ENCODE results near the gene SETD3. TPM values are rescaled to one million over a fixed set of nuclear protein-coding genes. Genes with fewer than 3 reads are reported as not detected.
"Not testable (repeated sequence)": the region's sequence is repeated elsewhere in the genome, so short reads cannot be mapped to it uniquely, and the experiment has no call there.

The SETD3 gene
- total RNA-seq, 2 donors from 2014 or later, result 32.8 to 53.2 TPM

DNA sequence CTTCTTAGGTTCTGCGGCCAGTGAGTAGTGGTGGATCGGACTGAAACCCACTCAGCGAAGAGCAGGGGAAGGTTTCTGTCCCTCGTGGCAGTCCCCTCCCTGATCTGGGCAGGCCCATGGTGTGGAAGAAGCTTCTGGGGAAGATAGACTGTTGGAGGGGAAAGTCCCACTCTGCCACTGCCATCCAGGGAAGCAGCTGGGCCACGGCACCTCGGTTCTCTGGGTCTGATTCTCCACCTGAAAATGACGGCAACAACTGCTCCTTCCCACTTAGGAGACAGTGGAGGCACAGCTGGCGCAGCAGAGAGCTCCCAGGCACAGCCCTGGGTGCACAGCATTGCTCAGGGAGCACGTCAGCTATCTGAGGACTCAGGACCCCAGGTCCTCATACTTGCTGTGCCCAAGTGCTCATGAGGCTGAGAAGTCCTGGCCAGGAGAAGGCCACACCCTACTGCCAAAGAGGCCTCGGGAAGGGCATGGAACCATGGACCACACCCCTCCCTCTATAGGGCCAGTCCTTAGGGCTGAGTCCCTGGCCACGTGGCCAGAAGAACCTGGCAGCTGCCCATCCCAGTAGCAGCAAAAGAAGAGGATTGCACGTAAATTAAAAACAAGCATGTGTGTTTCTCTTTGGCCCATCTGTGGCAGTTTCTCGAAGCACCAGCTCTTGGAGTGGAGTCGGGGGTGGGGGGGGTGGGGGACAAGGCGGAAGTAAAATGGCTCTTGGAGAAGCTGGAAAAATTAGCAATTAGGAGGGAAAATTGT is 123.3 kb downstream of the SETD3 start:
- Mint-ChIP-seq H3K9me3 (no peaks in the 10 kb centered on the region), H3K4me1 (no peaks in the 10 kb centered on the region), H3K27me3 (no peaks in the 10 kb centered on the region), H3K27ac (no peak overlapping the region), H3K4me3 (no peak overlapping the region), H3K36me3 (ENCODE audit: low read depth) (no peaks in the 10 kb centered on the region)
- no peak for ATAC-seq (replicated peaks)

- Mint-ChIP-seq H3K4me1 (no peaks in the 10 kb centered on the region), H3K4me3 (no peak overlapping the region), H3K9me3 (no peaks in the 10 kb centered on the region), H3K27me3 (no peaks in the 10 kb centered on the region), H3K27ac (no peak overlapping the region), H3K36me3 (ENCODE audit: low read depth) (no peaks in the 10 kb centered on the region)
- no peak for ATAC-seq (replicated peaks)
Measured at GRCh38 chr14:99356031-99356608, 124.5 kb downstream of the SETD3 start.

DNA sequence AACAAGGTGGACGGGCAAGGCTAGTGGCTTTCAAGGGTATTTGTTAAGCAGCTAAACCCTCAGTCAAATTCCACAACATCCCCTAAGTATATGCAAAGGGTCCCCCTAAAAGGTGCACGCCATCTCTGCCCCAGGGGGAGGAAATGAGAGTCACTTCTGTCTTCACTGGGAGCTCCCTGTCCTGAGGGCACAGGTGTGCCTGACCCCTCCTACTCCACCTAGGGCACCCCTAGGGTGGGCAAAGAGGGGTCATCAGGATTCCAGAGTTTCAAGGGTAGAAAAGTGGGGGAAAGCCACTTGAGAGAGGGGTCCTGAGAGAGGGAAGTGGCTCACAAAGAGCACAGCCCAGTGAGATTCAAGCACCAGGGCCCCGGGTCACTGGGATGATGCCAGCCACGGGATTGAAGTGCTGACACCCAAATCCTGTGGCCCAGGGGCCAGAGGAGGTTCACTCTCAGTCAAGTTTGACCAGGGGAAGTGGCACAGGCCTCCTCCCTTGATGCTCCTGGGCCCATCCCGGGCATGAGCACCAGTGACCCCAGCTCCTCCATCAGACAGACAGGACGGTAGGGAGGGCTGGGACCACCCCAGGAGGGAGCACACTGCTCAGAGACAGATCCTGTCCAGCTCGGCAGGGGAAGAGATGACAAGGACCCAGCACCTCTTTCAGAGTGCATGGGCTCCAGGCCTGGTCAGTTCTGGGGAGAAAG is 126.3 kb downstream of the SETD3 start:
- Mint-ChIP-seq H3K27me3 (no peaks in the 10 kb centered on the region), H3K36me3 (ENCODE audit: low read depth) (no peaks in the 10 kb centered on the region), H3K9me3 (no peaks in the 10 kb centered on the region), H3K4me3 (no peak overlapping the region), H3K27ac (no peak overlapping the region), H3K4me1 (no peaks in the 10 kb centered on the region)
- ATAC-seq (replicated peaks), result no peak

GRCh38 chr14:99352688-99353280 is 127.9 kb downstream of the SETD3 start:
- Mint-ChIP-seq H3K4me1 (peaks cover 2% of the 10 kb centered on the region), H3K4me3 (no peak overlapping the region), H3K27me3 (no peaks in the 10 kb centered on the region), H3K27ac (no peak overlapping the region), H3K36me3 (ENCODE audit: low read depth) (no peaks in the 10 kb centered on the region), H3K9me3 (no peaks in the 10 kb centered on the region)
- no peak for ATAC-seq (replicated peaks)

DNA sequence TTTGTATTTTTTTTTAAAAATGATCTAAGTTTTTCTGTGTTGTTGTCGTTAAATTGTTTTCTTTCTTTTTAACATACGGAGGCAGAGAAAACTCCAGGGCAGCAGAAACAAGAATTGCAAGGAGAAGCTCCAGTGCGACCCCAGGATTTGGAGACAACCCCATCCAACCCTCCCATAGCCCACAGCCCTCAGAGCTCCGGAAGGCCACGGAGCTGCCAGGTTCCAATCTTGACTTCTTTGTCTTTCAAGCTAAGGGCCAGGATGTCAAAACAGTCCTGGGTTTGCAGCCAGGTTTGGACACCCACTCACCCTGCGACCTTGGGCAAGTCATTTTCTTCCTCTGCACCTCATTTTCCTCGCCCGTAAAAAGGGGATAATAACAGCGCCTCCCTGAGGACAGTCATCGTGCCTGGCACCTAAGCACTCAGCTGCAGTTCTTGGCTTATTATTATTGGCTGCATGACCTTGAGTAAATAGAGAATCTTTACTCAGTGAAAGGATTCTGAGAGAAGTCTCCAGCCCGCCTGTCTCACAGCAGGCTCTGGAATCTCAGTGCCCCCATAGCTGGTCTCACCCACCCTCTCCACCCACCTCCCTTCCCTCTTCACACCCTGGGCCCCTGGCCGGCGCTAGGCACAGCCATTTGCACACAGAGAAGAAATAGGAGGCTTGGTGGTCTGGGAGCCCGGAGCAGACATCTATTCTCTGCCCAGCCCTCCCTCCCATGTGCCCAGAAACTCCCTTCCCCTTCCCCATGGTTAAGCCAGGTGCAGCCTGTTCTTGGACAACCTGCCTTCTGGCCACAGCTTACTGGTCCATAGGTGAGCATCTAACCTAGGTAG is 129.3 kb downstream of the SETD3 start:
- no peak overlapping the region for H3K4me3 Mint-ChIP-seq
- no peak overlapping the region for H3K27ac Mint-ChIP-seq
- ATAC-seq (replicated peaks), result no peak
- H3K36me3 Mint-ChIP-seq (ENCODE audit: low read depth), result no peaks in the 10 kb centered on the region
- H3K4me1 Mint-ChIP-seq, result peaks cover 6% of the 10 kb centered on the region
- no peaks in the 10 kb centered on the region for H3K9me3 Mint-ChIP-seq
- peaks cover 2% of the 10 kb centered on the region for H3K27me3 Mint-ChIP-seq

DNA sequence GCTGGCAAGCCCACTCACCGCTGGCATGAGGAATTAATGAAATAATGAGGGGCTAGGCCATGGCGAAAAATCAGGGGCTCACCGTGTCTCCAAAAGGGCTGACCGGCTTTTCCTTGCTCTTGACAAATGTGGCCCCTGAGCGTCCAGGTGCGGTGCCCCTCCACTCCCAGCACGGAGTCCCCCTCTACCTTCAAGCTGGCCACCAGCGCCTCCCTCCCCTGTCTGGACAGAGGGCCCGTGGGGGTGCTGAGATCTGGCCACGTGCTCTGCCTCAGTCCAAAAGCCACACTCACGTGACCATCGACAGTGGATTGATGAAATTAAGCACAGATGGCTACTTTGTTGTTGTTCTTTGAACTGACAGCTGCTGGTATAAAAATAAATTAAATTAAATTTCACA is 129.9 kb downstream of the SETD3 start:
- no peak overlapping the region for H3K4me3 Mint-ChIP-seq
- H3K27ac Mint-ChIP-seq, result no peak overlapping the region
- no peaks in the 10 kb centered on the region for H3K36me3 Mint-ChIP-seq (ENCODE audit: low read depth)
- H3K4me1 Mint-ChIP-seq, result peaks cover 6% of the 10 kb centered on the region
- H3K9me3 Mint-ChIP-seq, result no peaks in the 10 kb centered on the region
- no peak for ATAC-seq (replicated peaks)
- H3K27me3 Mint-ChIP-seq, result peaks cover 8% of the 10 kb centered on the region

DNA sequence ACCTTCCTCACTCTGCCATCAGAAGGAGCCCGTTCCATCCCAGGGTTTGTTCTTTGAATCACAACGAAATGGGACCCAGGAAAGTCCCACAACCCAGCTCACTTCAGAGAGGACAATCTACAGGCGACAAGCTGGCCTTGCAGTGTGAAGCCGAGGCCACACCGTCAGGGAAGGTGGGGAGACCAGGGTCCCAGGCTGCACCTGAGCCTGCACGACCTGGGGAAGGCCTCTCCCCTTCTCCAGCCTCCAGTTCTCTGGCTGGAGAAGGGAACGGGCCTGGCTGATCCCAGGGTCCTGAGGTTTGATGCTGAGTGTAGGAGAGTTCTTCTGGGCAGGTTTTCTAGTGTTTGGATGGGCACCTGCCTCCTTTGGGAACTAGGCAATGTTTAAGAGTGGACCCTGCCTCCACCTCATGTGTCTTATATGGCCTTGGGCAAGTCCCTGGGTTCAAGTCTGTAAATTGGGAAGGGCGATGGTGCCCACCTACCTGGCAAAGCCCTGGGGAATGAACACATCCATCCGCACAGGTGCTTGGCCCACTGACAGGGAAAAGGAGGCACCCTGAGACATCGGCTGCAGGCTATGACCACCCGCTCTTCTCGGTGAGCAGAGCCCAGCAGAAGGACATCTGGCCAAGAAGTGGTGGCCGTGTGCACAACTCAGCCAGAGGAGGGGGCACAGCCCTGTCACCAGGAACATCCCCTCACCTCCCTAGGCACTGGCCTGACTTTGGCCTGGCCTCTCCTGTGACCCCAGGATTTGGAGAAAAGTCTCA is 130.8 kb downstream of the SETD3 start:
- H3K27me3 Mint-ChIP-seq, result peaks cover 9% of the 10 kb centered on the region
- no peaks in the 10 kb centered on the region for H3K36me3 Mint-ChIP-seq (ENCODE audit: low read depth)
- H3K4me3 Mint-ChIP-seq, result no peak overlapping the region
- H3K9me3 Mint-ChIP-seq, result no peaks in the 10 kb centered on the region
- ATAC-seq (replicated peaks), result no peak
- H3K4me1 Mint-ChIP-seq, result peaks cover 6% of the 10 kb centered on the region
- H3K27ac Mint-ChIP-seq, result no peak overlapping the region

GRCh38 chr14:99348816-99349614 is 131.6 kb downstream of the SETD3 start:
- no peaks in the 10 kb centered on the region for H3K36me3 Mint-ChIP-seq (ENCODE audit: low read depth)
- peaks cover 9% of the 10 kb centered on the region for H3K27me3 Mint-ChIP-seq
- H3K27ac Mint-ChIP-seq, result no peak overlapping the region

DNA sequence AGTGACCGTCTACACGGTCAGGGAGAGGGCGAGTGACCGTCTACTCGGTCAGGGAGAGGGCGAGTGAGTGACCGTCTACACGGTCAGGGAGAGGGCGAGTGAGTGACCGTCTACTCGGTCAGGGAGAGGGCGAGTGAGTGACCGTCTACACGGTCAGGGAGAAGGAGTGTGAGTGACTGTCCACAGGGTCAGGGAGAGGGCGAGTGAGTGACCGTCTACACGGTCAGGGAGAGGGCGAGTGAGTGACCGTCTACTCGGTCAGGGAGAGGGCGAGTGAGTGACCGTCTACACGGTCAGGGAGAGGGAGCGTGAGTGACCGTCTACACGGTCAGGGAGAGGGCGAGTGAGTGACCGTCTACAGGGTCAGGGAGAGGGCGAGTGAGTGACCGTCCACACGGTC is 132.4 kb downstream of the SETD3 start:
- H3K9me3 Mint-ChIP-seq; H3K27me3 Mint-ChIP-seq; H3K4me1 Mint-ChIP-seq; ATAC-seq (replicated peaks); H3K36me3 Mint-ChIP-seq (ENCODE audit: low read depth); H3K27ac Mint-ChIP-seq; H3K4me3 Mint-ChIP-seq: not testable (repeated sequence)

More at GRCh38 chr14:99348816-99349614, 131.6 kb downstream of the SETD3 start:
- Mint-ChIP-seq H3K9me3 (no peaks in the 10 kb centered on the region), H3K4me1 (peaks cover 6% of the 10 kb centered on the region), H3K4me3 (no peak overlapping the region)
- ATAC-seq (replicated peaks), result no peak

Other genes with a start within 250 kb of the SETD3 start
- gene BCL11B, start 208.7 kb downstream of the SETD3 start, total RNA-seq, result 10 to 100 TPM; 51.4 to 52.9 TPM
- 10 to 100 TPM; 65.7 to 89.0 TPM for gene CCNK, start 550 bp upstream of the SETD3 start, total RNA-seq
- gene CCDC85C, start 123.3 kb upstream of the SETD3 start, total RNA-seq, result 1 to 10 TPM; 2.8 to 3.4 TPM
- gene HHIPL1, start 164.3 kb upstream of the SETD3 start, total RNA-seq, result under 1 TPM in 1 of 2 donors, not detected in 1; 0.19 TPM
- under 1 TPM; 0.04 to 0.16 TPM for gene CYP46A1, start 203.4 kb upstream of the SETD3 start, total RNA-seq